Smooth muscle cell (in vitro differentiated cells): ENCODE measurements around the gene CUTA. TPM values are rescaled to one million over a fixed set of nuclear protein-coding genes. Genes with fewer than 3 reads are reported as not detected.

Experiments used
- DNase-seq: peaks from one replicate; lab custom pipeline; 2025; ENCODE audit not compliant: unreplicated experiment; lab: John Stamatoyannopoulos, UW
- H2AFZ ChIP-seq: fragments of 200-600 bp; sonication (generic); 2 replicates; pipeline ENCODE4 v1.6.0; 2016; ENCODE audit warnings: antibody characterized with exemption, low read depth, mild to moderate bottlenecking
- H3F3A ChIP-seq: fragments of 200-600 bp; sonication (generic); 2 replicates; pipeline ENCODE4 v1.6.0; 2017; ENCODE audit warnings: antibody characterized with exemption, low read depth
- H3K27ac ChIP-seq: fragments of 200-600 bp; sonication (generic); 2 replicates; pipeline ENCODE4 v1.5.1; 2016; ENCODE audit warnings: low read depth, mild to moderate bottlenecking
- H3K27me3 ChIP-seq: fragments of 200-600 bp; sonication (generic); 2 replicates; pipeline ENCODE4 v1.6.1; 2016; ENCODE audit warnings: low read depth, mild to moderate bottlenecking
- H3K36me3 ChIP-seq: fragments of 200-600 bp; sonication (generic); 2 replicates; pipeline ENCODE4 v1.5.1; 2016; ENCODE audit warnings: low read depth
- H3K4me1 ChIP-seq: fragments of 200-600 bp; sonication (generic); 2 replicates; pipeline ENCODE4 v1.5.1; 2016; ENCODE audit warnings: low read depth
- H3K4me2 ChIP-seq: fragments of 200-600 bp; sonication (generic); 2 replicates; pipeline ENCODE4 v1.6.0; 2016; ENCODE audit warnings: mild to moderate bottlenecking
- H3K4me3 ChIP-seq: fragments of 200-600 bp; sonication (generic); 2 replicates; pipeline ENCODE4 v1.5.1; 2016; ENCODE audit warnings: mild to moderate bottlenecking
- H3K79me2 ChIP-seq: fragments of 200-600 bp; sonication (generic); 2 replicates; pipeline ENCODE4 v1.6.0; 2016; ENCODE audit warnings: low read depth, mild to moderate bottlenecking
- H3K9ac ChIP-seq: fragments of 200-600 bp; sonication (generic); 2 replicates; pipeline ENCODE4 v1.6.0; 2016; ENCODE audit warnings: low read depth
- H3K9me3 ChIP-seq: fragments of 200-600 bp; sonication (generic); replicated peaks from 2 replicates; pipeline ENCODE4 v1.5.1; 2016; ENCODE audit warnings: low read depth
- H4K20me1 ChIP-seq: fragments of 200-600 bp; sonication (generic); 2 replicates; pipeline ENCODE4 v1.6.0; 2016; ENCODE audit warnings: low read depth
- WGBS: methylation state at CpG from one replicate; pipeline ENCODE4 v1.1.7; 2016; ENCODE audit warnings: low lambda C conversion rate; 5-methylcytosine and 5-hydroxymethylcytosine counted together
- polyA plus RNA-seq: library from polyadenylated mRNA; unstranded; fragments of >200 nt; fragmentation: Nextera tagmentation; extraction: Ambion mirVana; gene quantifications from 2 replicates; pipeline ENCODE4 v1.2.1, GENCODE V29; 2016
- total RNA-seq: library from RNA; depleted of rRNA; stranded (reverse); fragments of >200 nt; gene quantifications from 2 replicates; pipeline ENCODE4 v1.2.3, GENCODE V29; 2014
- TF ChIP-seq, protein P1 (sequence below): fragments of 200-600 bp; sonication (generic); IDR thresholded peaks from 2 replicates; pipeline ENCODE4 v1.5.1; 2017; ENCODE audit warnings: borderline replicate concordance, mild to moderate bottlenecking, antibody characterized with exemption; ENCODE audit not compliant: insufficient read depth, poor library complexity, severe bottlenecking

CUTA gene
- total and polyA plus RNA-seq, 2 experiments from 2014 or later = 173 to 289 TPM

- Histone ChIP-seq H3F3A (no peaks in the 10 kb centered on the region), H3K9me3 (no peaks in the 10 kb centered on the region), H4K20me1 (no peaks in the 10 kb centered on the region), H3K4me1 (no peaks in the 10 kb centered on the region), H3K27me3 (no peaks in the 10 kb centered on the region), H3K4me3 (no peak overlapping the region), H3K4me2 (no peak overlapping the region), H3K79me2 (no peaks in the 10 kb centered on the region), H3K27ac (no peak overlapping the region), H2AFZ (no peak overlapping the region), H3K9ac (no peak overlapping the region), H3K36me3 (no peaks in the 10 kb centered on the region)
- no peak for DNase-seq
- 98% methylated on average over 6 of the region's 18 CpGs for WGBS
- TF ChIP-seq, protein P1, sequence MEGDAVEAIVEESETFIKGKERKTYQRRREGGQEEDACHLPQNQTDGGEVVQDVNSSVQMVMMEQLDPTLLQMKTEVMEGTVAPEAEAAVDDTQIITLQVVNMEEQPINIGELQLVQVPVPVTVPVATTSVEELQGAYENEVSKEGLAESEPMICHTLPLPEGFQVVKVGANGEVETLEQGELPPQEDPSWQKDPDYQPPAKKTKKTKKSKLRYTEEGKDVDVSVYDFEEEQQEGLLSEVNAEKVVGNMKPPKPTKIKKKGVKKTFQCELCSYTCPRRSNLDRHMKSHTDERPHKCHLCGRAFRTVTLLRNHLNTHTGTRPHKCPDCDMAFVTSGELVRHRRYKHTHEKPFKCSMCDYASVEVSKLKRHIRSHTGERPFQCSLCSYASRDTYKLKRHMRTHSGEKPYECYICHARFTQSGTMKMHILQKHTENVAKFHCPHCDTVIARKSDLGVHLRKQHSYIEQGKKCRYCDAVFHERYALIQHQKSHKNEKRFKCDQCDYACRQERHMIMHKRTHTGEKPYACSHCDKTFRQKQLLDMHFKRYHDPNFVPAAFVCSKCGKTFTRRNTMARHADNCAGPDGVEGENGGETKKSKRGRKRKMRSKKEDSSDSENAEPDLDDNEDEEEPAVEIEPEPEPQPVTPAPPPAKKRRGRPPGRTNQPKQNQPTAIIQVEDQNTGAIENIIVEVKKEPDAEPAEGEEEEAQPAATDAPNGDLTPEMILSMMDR = no peak
Measured at GRCh38 chr6:33443619-33444504, 26.0 kb upstream of the CUTA start.

GRCh38 chr6:33443025-33443424 lies 25.1 kb upstream of the CUTA start:
- Histone ChIP-seq H3K27ac (no peak overlapping the region), H3K4me3 (no peak overlapping the region), H4K20me1 (no peaks in the 10 kb centered on the region), H3K9ac (no peak overlapping the region), H3F3A (no peaks in the 10 kb centered on the region), H3K36me3 (no peaks in the 10 kb centered on the region), H3K9me3 (no peaks in the 10 kb centered on the region), H3K4me2 (no peak overlapping the region), H2AFZ (no peak overlapping the region), H3K79me2 (no peaks in the 10 kb centered on the region), H3K4me1 (no peaks in the 10 kb centered on the region), H3K27me3 (no peaks in the 10 kb centered on the region)
- TF ChIP-seq, protein P1 = no peak
- no peak for DNase-seq
- 97% methylated on average over 15 of the region's 17 CpGs for WGBS

GRCh38 chr6:33442283-33442682 lies 24.4 kb upstream of the CUTA start:
- no peak for DNase-seq
- no peak overlapping the region for H2AFZ ChIP-seq
- no peak overlapping the region for H3K27ac ChIP-seq
- no peaks in the 10 kb centered on the region for H4K20me1 ChIP-seq
- H3K27me3 ChIP-seq = no peaks in the 10 kb centered on the region
- H3K4me3 ChIP-seq = no peak overlapping the region
- H3K36me3 ChIP-seq = no peaks in the 10 kb centered on the region
- H3K79me2 ChIP-seq = no peaks in the 10 kb centered on the region
- H3F3A ChIP-seq = no peaks in the 10 kb centered on the region
- H3K4me1 ChIP-seq = no peaks in the 10 kb centered on the region
- WGBS = 95% methylated on average over 7 of the region's 8 CpGs
- TF ChIP-seq, protein P1 = no peak
- no peaks in the 10 kb centered on the region for H3K9me3 ChIP-seq
- no peak overlapping the region for H3K4me2 ChIP-seq
- H3K9ac ChIP-seq = no peak overlapping the region

- WGBS = 98% methylated on average over 9 of the region's 9 CpGs
- Histone ChIP-seq H3K9me3 (no peaks in the 10 kb centered on the region), H4K20me1 (no peaks in the 10 kb centered on the region), H3K4me3 (no peak overlapping the region), H3K4me1 (no peaks in the 10 kb centered on the region), H3F3A (no peaks in the 10 kb centered on the region), H3K9ac (no peak overlapping the region), H3K27ac (no peak overlapping the region), H3K36me3 (peaks cover 5% of the 10 kb centered on the region), H3K79me2 (no peaks in the 10 kb centered on the region), H3K4me2 (no peak overlapping the region), H3K27me3 (no peaks in the 10 kb centered on the region), H2AFZ (no peak overlapping the region)
- no peak for DNase-seq
- TF ChIP-seq, protein P1 = no peak
Measured at GRCh38 chr6:33441457-33441856, 23.6 kb upstream of the CUTA start.
